ENCODE measurements around the gene MPST. TPM values are rescaled to one million over a fixed set of nuclear protein-coding genes. Genes with fewer than 3 reads are reported as not detected.

Gene MPST
- total RNA-seq, 2 donors from 2014 or later: 6.4 to 12.3 TPM

DNA sequence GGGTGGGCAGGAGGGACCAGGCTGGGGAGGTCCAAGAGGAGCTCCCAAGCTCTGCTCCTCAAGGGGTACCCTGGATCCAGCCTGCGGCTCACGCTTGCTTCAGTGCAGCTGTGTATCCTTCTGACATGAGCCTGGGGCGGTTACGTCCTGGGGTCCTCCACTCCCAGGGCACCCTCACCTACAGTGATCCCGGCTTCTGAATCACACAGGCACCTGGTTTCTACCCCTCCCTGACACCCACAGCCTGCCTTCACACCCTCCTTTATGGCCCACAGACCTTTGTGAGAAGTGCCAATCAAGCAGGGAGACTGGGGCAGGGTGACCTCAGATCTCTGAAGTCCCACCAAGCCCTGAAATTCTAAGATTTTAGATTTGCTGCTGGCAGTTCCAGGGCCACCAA lies 1.5 kb downstream of the MPST start:
- H3K4me3 Mint-ChIP-seq: no peak overlapping the region
- H3K27ac Mint-ChIP-seq: no peak overlapping the region
- H3K9me3 ChIP-seq (ENCODE audit: control insufficient read depth, low read length, poor library complexity, severe bottlenecking): no peaks in the 10 kb centered on the region
- H3K27me3 Mint-ChIP-seq: no peaks in the 10 kb centered on the region
- no peaks in the 10 kb centered on the region for H3K36me3 Mint-ChIP-seq (ENCODE audit: low read depth)
- no peak for ATAC-seq
- peaks cover 3% of the 10 kb centered on the region for H3K4me1 Mint-ChIP-seq
- DNase-seq: no peak

DNA sequence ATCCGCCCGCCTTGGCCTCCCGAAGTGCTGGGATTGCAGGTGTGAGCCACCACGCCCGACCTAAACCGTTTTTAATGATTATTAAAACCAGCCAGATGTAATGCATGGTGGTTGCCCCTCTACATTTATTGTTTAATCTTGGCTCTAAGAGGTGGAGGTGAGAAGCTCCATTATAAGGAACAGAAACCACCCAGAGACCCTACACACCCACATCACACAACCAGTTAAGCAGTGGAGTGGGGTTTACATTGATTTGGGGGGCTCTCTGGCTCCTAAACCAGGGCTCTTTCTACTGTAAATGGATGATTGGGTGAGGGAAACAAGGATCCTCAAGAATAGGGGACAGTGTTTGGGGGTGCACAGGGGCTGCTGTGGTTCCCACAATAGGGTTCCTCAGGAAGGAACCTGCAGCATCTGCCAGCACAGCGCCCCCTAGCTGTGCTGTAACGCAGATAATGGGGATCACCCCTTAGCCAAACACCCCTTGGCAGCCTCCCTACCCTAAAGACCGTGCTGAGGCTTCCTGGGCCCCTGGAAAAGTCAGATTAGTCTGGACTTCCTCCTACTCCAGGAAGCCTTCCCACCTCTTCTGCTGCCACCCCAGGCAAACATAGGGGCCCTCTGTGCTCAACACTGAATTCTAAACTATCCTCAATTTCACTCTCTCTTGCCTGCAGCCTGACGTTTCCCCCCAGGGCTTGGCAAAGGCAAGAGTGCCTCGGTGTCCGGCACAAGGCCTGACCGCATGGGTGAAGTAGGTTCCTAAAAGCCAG lies 2.4 kb downstream of the MPST start:
- H3K27ac Mint-ChIP-seq: no peak overlapping the region

DNA sequence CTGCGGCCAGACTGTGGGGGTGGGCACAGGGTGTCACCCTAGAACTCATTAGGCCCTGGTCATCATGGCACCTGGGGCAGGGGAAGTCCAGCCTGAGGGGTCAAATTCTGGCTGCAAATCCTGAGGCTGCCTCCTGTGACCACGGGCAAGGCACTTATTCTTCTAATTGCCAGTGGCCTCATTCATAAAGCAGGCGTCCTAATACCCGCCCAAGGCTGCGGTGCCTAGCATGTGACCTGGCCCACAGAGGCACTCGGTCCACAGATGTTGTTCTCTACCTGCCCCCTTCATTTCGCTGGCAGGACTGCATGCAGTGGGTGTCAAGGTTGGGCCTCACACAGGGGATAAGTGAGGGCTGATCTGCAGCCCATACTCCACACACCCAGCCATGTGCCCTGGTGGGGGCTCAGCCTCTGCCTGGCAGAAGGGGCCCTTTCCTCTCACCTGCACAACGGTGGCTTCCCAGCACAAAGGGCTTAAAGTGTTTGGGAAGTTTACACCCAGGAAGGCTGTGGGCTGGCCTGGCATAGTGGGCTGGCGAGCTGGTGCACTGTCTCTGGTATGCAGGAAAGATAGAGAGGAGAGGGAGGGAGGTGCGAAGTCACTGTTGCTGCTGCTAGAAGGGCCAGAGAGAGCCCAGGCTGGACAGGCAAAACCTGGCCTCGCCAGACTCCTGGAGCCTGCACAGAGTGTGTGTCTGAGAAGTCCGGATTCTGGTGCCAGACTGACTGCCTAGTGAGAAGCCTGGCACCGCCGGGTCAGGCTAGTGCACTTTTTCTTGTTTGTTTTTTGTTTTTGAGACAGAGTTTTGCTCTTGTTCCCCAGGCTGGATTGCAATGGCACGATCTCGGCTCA lies 3.2 kb downstream of the MPST start:
- Mint-ChIP-seq H3K4me3 (no peak overlapping the region), H3K27ac (no peak overlapping the region), H3K27me3 (no peaks in the 10 kb centered on the region), H3K36me3 (ENCODE audit: low read depth) (no peaks in the 10 kb centered on the region), H3K4me1 (peaks cover 3% of the 10 kb centered on the region)
- H3K9me3 ChIP-seq (ENCODE audit: control insufficient read depth, low read length, poor library complexity, severe bottlenecking): no peaks in the 10 kb centered on the region
- DNase-seq (no peak), ATAC-seq (no peak)

More for the DNA sequence above, 2.4 kb downstream of the MPST start:
- Mint-ChIP-seq H3K27me3 (no peaks in the 10 kb centered on the region), H3K36me3 (ENCODE audit: low read depth) (no peaks in the 10 kb centered on the region), H3K4me1 (peaks cover 3% of the 10 kb centered on the region), H3K4me3 (peak overlapping the region; percentile 56)
- DNase-seq (peak; percentile 34 to 53 (median 47)), ATAC-seq (peak; percentile 64)
- no peaks in the 10 kb centered on the region for H3K9me3 ChIP-seq (ENCODE audit: control insufficient read depth, low read length, poor library complexity, severe bottlenecking)

DNA sequence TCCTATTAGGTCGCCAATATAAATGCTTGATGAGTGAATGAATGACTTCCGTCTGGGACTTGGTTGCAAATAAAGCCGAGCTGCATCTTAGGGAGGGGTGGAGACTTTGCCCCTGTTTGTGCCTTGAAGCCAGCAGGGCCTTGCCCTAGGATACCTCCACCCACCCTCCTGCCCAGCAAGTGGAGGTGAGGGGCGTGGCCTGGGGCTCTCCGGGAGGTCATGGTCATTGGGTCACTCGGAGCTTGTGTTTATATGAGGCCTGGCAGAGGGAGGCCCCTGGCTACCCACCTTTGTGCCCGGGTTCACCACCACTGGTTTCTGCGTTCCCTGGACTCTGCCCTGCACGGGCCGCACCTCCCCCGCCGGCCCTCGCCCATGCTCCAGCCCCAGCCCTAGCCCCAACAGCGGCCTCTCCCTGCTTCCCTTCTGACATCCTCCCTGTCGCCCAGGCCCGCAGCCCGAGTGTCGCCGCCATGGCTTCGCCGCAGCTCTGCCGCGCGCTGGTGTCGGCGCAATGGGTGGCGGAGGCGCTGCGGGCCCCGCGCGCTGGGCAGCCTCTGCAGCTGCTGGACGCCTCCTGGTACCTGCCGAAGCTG lies 4.3 kb downstream of the MPST start:
- Mint-ChIP-seq H3K27me3 (no peaks in the 10 kb centered on the region), H3K4me3 (no peak overlapping the region), H3K4me1 (peaks cover 3% of the 10 kb centered on the region), H3K27ac (no peak overlapping the region), H3K36me3 (ENCODE audit: low read depth) (no peaks in the 10 kb centered on the region)
- H3K9me3 ChIP-seq (ENCODE audit: control insufficient read depth, low read length, poor library complexity, severe bottlenecking): no peaks in the 10 kb centered on the region
- DNase-seq (no peak), ATAC-seq (no peak)

DNA sequence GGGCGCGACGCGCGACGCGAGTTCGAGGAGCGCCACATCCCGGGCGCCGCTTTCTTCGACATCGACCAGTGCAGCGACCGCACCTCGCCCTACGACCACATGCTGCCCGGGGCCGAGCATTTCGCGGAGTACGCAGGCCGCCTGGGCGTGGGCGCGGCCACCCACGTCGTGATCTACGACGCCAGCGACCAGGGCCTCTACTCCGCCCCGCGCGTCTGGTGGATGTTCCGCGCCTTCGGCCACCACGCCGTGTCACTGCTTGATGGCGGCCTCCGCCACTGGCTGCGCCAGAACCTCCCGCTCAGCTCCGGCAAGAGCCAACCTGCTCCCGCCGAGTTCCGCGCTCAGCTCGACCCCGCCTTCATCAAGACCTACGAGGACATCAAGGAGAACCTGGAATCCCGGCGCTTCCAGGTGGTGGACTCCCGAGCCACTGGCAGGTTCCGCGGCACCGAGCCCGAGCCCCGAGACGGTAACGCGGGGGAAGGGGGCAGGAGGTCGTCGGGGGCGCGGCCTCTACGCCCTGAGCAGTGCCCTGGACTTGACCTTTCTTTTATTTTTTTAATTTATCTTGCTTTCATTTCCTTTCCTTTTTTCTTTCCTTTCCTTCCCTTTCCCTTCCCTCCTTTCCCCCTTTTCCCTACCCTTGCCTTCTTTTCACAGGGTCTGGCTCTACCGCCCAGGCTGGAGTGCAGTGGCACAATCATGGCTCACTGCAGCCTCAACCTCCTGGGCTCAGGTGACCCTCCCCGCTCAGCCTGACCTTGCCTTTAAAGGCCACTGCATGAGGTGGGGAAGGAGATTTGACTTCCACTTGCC lies 5.0 kb downstream of the MPST start:
- Mint-ChIP-seq H3K4me3 (no peak overlapping the region), H3K27ac (no peak overlapping the region), H3K36me3 (ENCODE audit: low read depth) (no peaks in the 10 kb centered on the region), H3K27me3 (no peaks in the 10 kb centered on the region), H3K4me1 (peaks cover 3% of the 10 kb centered on the region)
- no peak for DNase-seq
- ATAC-seq: no peak
- no peaks in the 10 kb centered on the region for H3K9me3 ChIP-seq (ENCODE audit: control insufficient read depth, low read length, poor library complexity, severe bottlenecking)

DNA sequence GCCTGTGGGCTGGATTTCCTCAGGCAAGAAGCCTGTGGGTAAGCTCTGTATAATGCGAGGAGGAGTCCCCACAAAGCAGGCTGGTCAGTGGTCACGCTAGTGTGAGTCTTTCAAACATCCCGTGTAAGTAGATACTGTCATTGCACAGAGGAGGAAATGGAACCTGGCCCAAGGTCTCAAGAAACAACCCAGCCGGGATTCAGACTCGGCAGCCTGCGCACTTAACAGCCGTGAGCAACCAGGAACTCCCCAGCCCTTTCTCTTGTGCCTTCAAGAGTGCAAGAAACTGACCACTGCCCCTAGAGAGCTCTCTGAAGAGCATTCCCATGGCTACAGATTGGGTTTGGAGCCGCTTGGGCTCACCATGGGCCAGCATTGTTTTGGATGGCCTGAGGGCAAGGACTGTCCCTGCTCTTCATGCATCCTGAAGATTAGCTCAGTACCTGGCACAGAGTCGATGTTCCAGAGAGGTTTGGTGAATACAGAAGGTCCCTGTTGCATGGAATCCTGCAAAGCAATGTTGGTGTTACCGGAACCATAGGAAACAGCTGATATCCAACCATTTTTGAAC lies 6.0 kb downstream of the MPST start:
- H3K4me1 Mint-ChIP-seq: peaks cover 3% of the 10 kb centered on the region
- no peak overlapping the region for H3K27ac Mint-ChIP-seq
- DNase-seq (no peak), ATAC-seq (no peak)
- H3K27me3 Mint-ChIP-seq: no peaks in the 10 kb centered on the region
- H3K9me3 ChIP-seq (ENCODE audit: control insufficient read depth, low read length, poor library complexity, severe bottlenecking): no peaks in the 10 kb centered on the region
- no peak overlapping the region for H3K4me3 Mint-ChIP-seq
- H3K36me3 Mint-ChIP-seq (ENCODE audit: low read depth): no peaks in the 10 kb centered on the region

DNA sequence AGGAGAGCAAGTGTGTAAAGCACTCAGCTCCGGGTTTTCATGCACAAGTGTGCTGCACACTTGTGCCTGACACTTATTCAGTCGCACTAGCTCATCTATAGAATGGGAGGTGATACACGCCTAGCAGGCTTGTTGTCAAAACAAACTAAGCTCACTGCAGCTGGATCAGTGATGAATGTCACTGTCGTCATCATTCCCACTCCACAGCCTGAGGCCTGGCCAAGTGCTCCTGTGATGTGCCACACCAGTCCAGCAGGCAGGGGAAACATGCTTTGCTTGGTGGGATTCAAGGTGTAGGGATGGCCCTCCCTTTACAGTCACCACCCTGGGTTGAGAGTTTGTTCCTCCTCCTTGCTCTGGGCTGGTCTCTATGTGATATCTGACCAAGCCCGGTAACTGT lies 6.8 kb downstream of the MPST start:
- Mint-ChIP-seq H3K27me3 (no peaks in the 10 kb centered on the region), H3K27ac (no peak overlapping the region), H3K4me3 (no peak overlapping the region), H3K36me3 (ENCODE audit: low read depth) (no peaks in the 10 kb centered on the region), H3K4me1 (peaks cover 3% of the 10 kb centered on the region)
- ATAC-seq (no peak), DNase-seq (no peak)
- H3K9me3 ChIP-seq (ENCODE audit: control insufficient read depth, low read length, poor library complexity, severe bottlenecking): no peaks in the 10 kb centered on the region

DNA sequence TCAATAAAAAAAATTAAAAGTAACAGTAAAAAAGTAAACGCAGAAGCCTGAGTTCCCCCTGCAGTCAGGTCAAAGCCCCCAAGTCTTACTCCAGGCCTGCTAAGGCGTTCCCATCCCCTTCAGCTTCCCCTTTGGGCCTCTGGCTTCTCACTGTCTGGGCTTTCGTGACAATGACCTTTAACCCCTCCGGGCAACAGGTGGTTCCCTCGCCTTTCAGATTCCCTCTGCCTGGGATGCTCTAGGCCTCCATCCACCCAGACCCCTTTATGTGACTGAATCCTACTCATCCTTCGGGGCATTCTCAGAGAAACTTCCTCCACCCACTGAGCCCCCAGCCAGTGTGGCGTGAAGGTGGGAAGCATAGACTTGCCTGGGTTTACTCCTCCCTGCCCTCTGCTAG lies 8.0 kb downstream of the MPST start:
- H3K9me3 ChIP-seq (ENCODE audit: control insufficient read depth, low read length, poor library complexity, severe bottlenecking): no peaks in the 10 kb centered on the region
- no peak overlapping the region for H3K4me3 Mint-ChIP-seq
- H3K27ac Mint-ChIP-seq: no peak overlapping the region
- no peaks in the 10 kb centered on the region for H3K36me3 Mint-ChIP-seq (ENCODE audit: low read depth)
- no peaks in the 10 kb centered on the region for H3K4me1 Mint-ChIP-seq
- H3K27me3 Mint-ChIP-seq: no peaks in the 10 kb centered on the region
- DNase-seq (no peak), ATAC-seq (no peak)

DNA sequence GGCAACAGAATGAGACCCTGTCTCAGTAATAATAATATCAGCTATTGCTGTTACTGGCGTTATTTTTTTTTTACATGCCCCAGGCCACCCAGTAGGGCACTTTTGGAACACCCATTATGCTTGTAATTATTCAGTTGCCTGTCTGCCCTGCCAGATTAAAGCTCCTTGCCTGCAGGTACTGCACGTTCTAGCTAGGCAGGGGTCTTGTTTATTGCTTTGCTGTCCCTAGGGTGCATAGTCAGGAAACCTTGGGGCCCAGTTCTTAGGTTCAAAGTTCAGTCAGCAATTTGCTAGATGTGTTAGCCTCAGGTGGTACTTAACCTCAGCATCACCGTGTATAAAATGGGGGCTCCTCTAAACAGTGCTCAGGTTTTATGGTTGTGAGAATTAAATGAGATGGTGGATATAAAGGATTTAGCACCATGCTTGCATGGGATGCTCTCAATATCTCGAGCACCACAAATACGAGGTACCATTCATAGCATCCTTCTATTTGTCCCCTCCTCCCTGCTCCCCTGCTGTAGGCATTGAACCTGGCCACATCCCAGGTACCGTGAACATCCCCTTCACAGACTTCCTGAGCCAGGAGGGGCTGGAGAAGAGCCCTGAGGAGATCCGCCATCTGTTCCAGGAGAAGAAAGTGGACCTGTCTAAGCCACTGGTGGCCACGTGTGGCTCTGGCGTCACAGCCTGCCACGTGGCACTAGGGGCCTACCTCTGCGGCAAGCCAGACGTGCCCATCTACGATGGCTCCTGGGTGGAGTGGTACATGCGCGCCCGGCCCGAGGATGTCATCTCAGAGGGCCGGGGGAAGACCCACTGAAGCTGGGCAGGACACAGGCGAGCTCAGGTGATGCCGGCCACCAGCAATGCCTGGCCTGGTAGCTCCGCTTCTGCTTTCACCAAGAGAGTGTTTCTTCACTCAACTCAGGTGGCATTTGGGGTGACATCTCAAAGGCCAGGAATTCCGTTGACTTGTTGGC lies 9.4 kb downstream of the MPST start:
- Mint-ChIP-seq H3K27ac (no peak overlapping the region), H3K36me3 (ENCODE audit: low read depth) (no peaks in the 10 kb centered on the region), H3K4me3 (no peak overlapping the region), H3K27me3 (peaks cover 5% of the 10 kb centered on the region), H3K4me1 (peaks cover 2% of the 10 kb centered on the region)
- H3K9me3 ChIP-seq (ENCODE audit: control insufficient read depth, low read length, poor library complexity, severe bottlenecking): no peaks in the 10 kb centered on the region
- no peak for ATAC-seq
- no peak for DNase-seq

DNA sequence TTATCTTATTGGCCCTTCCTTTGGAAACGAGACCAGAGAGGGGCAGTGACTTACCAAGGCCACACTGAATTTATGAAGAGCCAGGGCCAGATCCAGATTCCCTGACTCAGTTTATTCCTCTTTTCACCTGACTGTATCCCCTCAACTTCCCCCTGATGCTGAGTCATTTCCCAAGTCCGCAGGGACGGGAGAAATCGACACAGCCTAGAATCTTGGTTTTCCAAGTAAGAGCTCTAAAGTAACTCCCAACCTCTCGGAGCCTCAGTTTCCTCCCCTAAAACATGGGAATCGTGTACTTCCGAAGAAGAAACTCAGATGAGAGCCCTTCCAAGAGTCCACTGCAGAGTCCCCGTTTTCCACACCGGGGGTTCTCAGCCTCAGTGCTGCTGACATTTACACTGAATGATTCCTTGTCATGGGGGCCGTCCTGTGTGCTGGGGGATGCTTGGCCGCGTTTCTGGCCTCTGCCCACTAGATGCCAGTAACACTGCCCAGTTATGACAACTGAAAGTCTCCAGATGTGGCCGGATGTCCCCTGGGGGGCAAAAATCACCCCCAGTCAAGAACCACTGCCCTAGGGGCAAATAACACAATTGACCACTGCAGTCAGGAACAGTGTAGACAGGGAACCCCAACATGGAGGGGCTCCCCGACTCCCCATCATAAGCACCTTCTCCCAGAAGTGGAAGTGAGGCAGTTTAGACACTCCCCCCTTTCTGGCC lies 11.2 kb downstream of the MPST start:
- H3K36me3 Mint-ChIP-seq (ENCODE audit: low read depth): no peaks in the 10 kb centered on the region
- H3K27ac Mint-ChIP-seq: no peak overlapping the region
- no peak for DNase-seq

DNA sequence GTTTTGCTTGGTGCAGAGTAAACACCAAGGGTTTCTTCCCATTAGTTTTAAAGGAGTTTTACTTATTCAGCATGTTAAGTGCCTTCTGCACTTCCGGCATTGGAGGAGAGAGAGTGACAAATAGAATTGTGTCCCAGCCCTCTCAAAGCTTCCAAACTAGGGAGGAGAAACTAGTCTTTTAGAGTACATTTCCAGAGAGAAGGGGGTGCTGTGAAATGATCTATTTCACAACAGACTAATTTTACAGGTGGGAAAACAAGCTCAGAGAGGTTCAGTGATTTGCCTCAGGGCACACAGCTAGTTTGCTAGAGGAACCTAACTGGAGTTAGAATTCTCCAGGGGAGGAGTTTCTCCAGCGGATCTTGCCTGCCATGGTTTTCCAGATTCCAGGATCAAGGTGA lies 12.6 kb downstream of the MPST start:
- H3K27me3 Mint-ChIP-seq: peaks cover 29% of the 10 kb centered on the region
- H3K9me3 ChIP-seq (ENCODE audit: control insufficient read depth, low read length, poor library complexity, severe bottlenecking): no peaks in the 10 kb centered on the region
- DNase-seq (no peak), ATAC-seq (no peak)
- peaks cover 2% of the 10 kb centered on the region for H3K4me1 Mint-ChIP-seq
- H3K27ac Mint-ChIP-seq: no peak overlapping the region
- H3K36me3 Mint-ChIP-seq (ENCODE audit: low read depth): no peaks in the 10 kb centered on the region
- H3K4me3 Mint-ChIP-seq: no peak overlapping the region

More for the DNA sequence above, 11.2 kb downstream of the MPST start:
- Mint-ChIP-seq H3K4me3 (no peak overlapping the region), H3K27me3 (peaks cover 20% of the 10 kb centered on the region), H3K4me1 (peaks cover 2% of the 10 kb centered on the region)
- H3K9me3 ChIP-seq (ENCODE audit: control insufficient read depth, low read length, poor library complexity, severe bottlenecking): no peaks in the 10 kb centered on the region
- no peak for ATAC-seq

Measured in T-helper 17 cell (primary cell).